ENCODE data around the gene WFDC11. TPM values are rescaled to one million over a fixed set of nuclear protein-coding genes. Genes with fewer than 3 reads are reported as not detected.

Gene WFDC11
- total RNA-seq, 2 experiments from 2014 or later = not detected

GRCh38 chr20:45629496-45630100, 40.4 kb downstream of the WFDC11 start, which contains the start of gene WFDC10A:
WFDC10A (plus strand) TSS chr20:45629739; CDS start chr20:45629814, 75 bp downstream.
- ChIA-PET CTCF (interaction anchor here (3.6 kb wide), 1 partner anchor 142 kb away, joined by 12 read pairs; no protein-coding TSS in a partner anchor), POLR2A (no interaction called here)

DNA sequence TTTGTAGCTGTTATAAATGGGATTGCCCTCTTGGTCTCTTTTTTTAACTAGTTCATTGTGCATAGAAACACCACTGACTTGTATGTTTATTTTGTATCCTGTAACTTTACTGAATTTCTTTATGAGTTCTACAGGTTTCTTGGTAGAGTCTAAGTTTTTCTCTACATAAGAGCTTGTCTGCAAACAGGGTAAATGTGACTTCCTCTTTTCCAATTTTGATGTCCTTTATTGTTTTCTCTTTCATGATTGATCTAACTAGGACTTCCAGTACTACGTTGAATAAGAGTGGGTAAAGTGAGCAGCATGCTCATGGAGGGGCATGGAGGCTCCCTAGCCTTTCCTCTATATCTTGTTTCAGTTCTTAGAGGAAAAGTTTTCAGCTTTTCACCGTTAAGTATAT, 43.5 kb downstream of the WFDC11 start:
- CTCF ChIA-PET = interaction anchor here (0.6 to 3.6 kb wide), 2 partner anchors 145 to 146 kb away, joined by 3 to 12 read pairs; no protein-coding TSS in a partner anchor
- POLR2A ChIA-PET = no interaction called here

- POLR2A ChIA-PET = no interaction called here
- CTCF ChIA-PET = no interaction called here
Observed at GRCh38 chr20:45621593-45621992, 48.4 kb downstream of the WFDC11 start.

DNA sequence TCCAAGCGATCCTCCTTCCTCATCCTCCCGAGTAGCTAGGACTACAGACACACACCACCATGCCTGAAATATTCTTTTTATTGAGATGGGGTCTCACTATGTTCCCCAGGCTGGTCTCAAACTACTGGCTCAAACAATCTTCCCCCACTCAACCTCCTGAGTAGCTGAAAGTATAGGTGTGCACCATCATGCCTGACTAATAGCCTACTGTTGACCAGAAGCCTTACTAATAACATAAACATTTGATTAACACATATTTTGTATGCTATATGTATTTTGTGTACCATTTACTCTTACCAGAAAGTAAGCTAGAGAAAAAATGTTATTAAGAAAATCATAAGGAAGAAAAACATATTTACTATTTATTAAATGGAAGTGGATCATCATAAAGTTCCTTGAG, 52.4 kb downstream of the WFDC11 start:
- CTCF ChIA-PET = interaction anchor here (0.8 kb wide), 1 partner anchor 153 kb away, joined by 3 read pairs; no protein-coding TSS in a partner anchor
- POLR2A ChIA-PET = no interaction called here

DNA sequence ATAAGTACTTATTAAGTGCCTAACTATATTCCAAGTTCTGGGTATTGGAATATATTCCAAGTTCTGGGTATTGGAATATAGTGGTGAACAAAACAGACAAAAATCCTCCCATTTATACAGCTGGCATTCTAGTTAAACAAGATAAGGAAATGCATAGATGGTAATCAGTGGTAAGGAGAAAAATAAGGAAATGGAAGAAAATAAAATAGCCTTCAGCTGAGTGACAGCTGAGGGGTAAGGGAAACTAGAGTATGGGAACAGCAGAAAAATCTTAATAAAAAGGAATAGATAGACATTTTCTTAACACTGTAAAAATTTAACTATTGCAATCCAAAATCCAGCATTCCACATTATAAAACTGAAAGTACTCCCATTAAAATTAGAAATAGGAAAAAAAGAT, 57.7 kb downstream of the WFDC11 start:
- CTCF ChIA-PET = interaction anchor here (0.6 kb wide), 1 partner anchor 227 kb away, joined by 3 read pairs; no protein-coding TSS in a partner anchor
- POLR2A ChIA-PET = no interaction called here

- CTCF ChIA-PET = interaction anchor here (0.6 to 1.5 kb wide), 2 partner anchors 161 to 226 kb away, joined by 3 read pairs; no protein-coding TSS in a partner anchor
- POLR2A ChIA-PET = no interaction called here
Observed at GRCh38 chr20:45611054-45611453, 59.0 kb downstream of the WFDC11 start.

DNA sequence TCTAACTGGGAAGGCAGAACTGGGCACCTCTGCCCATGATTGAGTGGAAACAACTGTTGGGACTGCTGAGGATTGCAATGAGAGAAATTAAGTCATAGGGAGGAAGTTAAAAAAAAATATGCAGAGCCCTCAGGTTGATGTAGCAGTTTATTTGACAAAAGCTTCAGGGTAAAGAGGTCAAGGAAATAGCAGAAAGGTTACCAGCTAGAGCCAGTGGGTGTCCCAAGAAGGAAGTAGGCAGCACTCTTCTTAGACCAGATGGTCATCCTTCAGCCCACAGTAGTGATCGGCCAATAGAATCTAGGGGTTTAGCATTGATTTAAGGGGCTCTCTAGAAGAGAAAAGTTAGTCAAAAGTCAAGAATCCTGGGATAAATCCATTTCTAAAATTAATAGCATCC, 62.2 kb downstream of the WFDC11 start:
- ChIA-PET CTCF (no interaction called here), POLR2A (no interaction called here)

Other genes starting within 250 kb of the WFDC11 start
- gene WFDC2, start 200.5 kb downstream of the WFDC11 start, total RNA-seq = not detected
- not detected for gene SPINT3, start 154.6 kb downstream of the WFDC11 start, total RNA-seq
- gene WFDC6, start 130.8 kb downstream of the WFDC11 start, total RNA-seq = not detected
- gene EPPIN, start 122.8 kb downstream of the WFDC11 start, total RNA-seq = not detected
- not detected for gene WFDC8, start 91.0 kb downstream of the WFDC11 start, total RNA-seq
- not detected for gene WFDC10A, start 40.5 kb downstream of the WFDC11 start, total RNA-seq
- gene WFDC9, start 39.0 kb downstream of the WFDC11 start, total RNA-seq = not detected
- gene WFDC13, start 31.8 kb upstream of the WFDC11 start, total RNA-seq = not detected
- not detected for gene WFDC10B, start 34.8 kb upstream of the WFDC11 start, total RNA-seq
- not detected for gene SPINT4, start 52.1 kb upstream of the WFDC11 start, total RNA-seq
- not detected for gene WFDC3, start 121.6 kb upstream of the WFDC11 start, total RNA-seq
- gene DNTTIP1, start 121.7 kb upstream of the WFDC11 start, total RNA-seq = 10 to 100 TPM; 32.4 to 33.5 TPM
- 100 to 1,000 TPM; 137 to 140 TPM for gene UBE2C, start 142.4 kb upstream of the WFDC11 start, total RNA-seq
- not detected for gene TNNC2, start 157.1 kb upstream of the WFDC11 start, total RNA-seq
- gene SNX21, start 163.6 kb upstream of the WFDC11 start, total RNA-seq = 1 to 10 TPM; 1.6 TPM
- gene ACOT8, start 187.2 kb upstream of the WFDC11 start, total RNA-seq = 10 to 100 TPM; 24.0 TPM
- gene ZSWIM3, start 187.4 kb upstream of the WFDC11 start, total RNA-seq = 1 to 10 TPM; 4.5 to 5.2 TPM
- gene ZSWIM1, start 211.0 kb upstream of the WFDC11 start, total RNA-seq = 1 to 10 TPM; 9.3 to 9.7 TPM
- gene SPATA25, start 217.4 kb upstream of the WFDC11 start, total RNA-seq = 1 to 10 TPM; 1.7 to 2.1 TPM
- gene NEURL2, start 221.0 kb upstream of the WFDC11 start, total RNA-seq = 1 to 10 TPM; 2.8 to 2.9 TPM
- gene CTSA, start 221.1 kb upstream of the WFDC11 start, total RNA-seq = 10 to 100 TPM; 71.3 to 75.7 TPM
- 1 to 10 TPM; 5.1 to 5.3 TPM for gene PLTP, start 241.9 kb upstream of the WFDC11 start, total RNA-seq

All from activated CD8-positive, alpha-beta memory T cell treated with anti-CD3 and anti-CD28 coated beads for 36 hours (primary cell).